GM21717 (cell line): Measurements from ENCODE around the gene HOXC10.

Source experiments
- ATAC-seq: cut with Tn5 transposase; IDR thresholded peaks from one replicate; pipeline ENCODE4 v1.9.1; 2021; ENCODE audit warnings: mild to moderate bottlenecking, moderate library complexity; ENCODE audit not compliant: unreplicated experiment

Gene HOXC10

GRCh38 chr12:54024581-54025305 lies 39.8 kb downstream of the HOXC10 start:
- ATAC-seq = no peak

DNA sequence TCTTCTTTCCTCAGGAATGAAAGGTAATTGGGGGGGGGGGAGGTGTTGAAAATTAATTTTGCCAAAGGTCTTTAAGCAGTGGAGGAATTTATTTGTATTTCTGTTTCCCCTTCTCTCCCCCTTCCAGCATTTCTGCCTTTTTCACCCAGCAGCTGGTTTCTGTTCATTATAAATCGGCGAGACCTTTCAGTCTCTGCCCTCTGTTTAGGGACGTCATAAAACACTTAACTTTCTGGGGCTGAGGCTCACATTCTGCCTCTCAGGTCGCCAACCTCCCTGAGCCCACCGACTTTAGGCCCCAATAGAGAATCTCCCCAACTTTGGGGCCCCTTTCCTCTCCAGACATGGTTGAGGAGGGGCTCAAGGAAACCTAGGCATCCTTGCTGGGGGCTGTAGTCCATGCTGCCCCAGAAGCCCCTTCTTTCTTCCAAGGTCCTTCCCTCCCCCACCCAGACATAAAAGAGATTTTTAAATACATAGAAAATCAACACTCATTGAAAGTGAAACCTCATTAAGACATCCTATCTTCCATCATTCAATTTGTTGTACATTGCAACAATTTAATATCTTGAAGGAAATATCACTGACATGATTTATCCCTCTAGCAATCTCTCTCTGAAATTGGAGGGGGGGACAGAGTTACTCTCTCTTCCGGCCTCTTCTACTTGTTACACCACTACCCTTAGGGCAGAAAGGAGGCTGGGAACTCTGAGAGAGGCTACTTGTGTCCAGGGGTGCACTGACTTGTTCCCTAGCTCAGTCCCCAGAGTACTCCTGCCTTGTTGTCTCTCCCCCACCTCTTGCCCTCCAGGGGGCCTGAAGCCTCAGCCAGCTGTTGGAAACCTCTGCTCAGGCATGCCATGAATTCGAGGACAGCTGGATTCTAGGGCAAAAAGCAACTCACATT lies 40.8 kb downstream of the HOXC10 start:
- ATAC-seq = no peak

- no peak for ATAC-seq
Measured at GRCh38 chr12:54026640-54027441, 41.9 kb downstream of the HOXC10 start.

DNA sequence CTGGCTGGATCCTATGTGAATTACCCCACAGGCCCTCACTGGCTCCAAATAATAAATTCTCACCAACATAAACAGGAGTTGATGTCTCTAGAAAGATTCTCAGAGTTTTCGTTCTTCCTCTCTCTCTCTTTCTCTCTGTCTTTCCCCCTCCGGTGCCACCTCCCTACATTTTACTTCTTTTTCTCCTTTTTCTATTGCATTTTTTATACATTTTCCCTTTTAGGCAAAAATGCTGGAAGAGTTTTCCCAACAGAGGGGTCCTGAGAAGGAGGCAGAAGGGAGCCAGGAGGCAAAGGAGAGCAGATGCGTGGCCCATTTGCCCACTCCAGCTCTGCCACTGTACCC lies 42.5 kb downstream of the HOXC10 start:
- no peak for ATAC-seq

DNA sequence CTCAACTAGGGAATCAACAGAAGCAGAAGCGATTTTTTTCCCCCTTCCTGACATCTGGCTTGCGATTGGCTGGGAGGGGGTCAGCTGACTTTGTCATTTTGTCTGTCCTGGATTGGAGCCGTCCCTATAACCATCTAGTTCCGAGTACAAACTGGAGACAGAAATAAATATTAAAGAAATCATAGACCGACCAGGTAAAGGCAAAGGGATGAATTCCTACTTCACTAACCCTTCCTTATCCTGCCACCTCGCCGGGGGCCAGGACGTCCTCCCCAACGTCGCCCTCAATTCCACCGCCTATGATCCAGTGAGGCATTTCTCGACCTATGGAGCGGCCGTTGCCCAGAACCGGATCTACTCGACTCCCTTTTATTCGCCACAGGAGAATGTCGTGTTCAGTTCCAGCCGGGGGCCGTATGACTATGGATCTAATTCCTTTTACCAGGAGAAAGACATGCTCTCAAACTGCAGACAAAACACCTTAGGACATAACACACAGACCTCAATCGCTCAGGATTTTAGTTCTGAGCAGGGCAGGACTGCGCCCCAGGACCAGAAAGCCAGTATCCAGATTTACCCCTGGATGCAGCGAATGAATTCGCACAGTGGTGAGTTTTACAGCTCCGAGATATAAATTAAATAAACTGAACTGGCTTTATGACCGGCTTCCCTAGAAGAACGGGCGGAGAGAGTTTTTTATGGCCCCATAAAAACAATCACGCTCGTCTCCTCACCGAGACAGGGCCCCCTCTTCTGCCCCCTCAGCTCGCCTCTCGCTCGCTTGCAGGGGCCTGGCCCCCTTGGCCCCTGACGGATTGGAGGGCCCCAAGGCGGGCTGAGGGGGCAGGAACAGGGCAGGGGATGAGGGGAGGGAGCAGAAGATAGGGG lies 43.6 kb downstream of the HOXC10 start, which contains the start of gene HOXC6:
TSS of gene HOXC6 (plus strand) at position 127 of the 888 bp plus-strand sequence. CDS start at position 209, 82 bp downstream.
- ATAC-seq = no peak

DNA sequence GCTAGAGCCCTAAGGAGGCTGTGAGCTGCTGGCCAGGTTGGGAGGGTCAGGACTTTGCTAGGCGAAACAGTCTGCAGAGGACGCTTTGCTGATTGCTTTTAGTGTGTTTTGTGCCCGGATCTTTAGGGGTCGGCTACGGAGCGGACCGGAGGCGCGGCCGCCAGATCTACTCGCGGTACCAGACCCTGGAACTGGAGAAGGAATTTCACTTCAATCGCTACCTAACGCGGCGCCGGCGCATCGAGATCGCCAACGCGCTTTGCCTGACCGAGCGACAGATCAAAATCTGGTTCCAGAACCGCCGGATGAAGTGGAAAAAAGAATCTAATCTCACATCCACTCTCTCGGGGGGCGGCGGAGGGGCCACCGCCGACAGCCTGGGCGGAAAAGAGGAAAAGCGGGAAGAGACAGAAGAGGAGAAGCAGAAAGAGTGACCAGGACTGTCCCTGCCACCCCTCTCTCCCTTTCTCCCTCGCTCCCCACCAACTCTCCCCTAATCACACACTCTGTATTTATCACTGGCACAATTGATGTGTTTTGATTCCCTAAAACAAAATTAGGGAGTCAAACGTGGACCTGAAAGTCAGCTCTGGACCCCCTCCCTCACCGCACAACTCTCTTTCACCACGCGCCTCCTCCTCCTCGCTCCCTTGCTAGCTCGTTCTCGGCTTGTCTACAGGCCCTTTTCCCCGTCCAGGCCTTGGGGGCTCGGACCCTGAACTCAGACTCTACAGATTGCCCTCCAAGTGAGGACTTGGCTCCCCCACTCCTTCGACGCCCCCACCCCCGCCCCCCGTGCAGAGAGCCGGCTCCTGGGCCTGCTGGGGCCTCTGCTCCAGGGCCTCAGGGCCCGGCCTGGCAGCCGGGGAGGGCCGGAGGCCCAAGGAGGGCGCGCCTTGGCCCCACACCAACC lies 44.8 kb downstream of the HOXC10 start:
- ATAC-seq = no peak

- no peak for ATAC-seq
Measured at GRCh38 chr12:54030442-54030801, 45.5 kb downstream of the HOXC10 start.

DNA sequence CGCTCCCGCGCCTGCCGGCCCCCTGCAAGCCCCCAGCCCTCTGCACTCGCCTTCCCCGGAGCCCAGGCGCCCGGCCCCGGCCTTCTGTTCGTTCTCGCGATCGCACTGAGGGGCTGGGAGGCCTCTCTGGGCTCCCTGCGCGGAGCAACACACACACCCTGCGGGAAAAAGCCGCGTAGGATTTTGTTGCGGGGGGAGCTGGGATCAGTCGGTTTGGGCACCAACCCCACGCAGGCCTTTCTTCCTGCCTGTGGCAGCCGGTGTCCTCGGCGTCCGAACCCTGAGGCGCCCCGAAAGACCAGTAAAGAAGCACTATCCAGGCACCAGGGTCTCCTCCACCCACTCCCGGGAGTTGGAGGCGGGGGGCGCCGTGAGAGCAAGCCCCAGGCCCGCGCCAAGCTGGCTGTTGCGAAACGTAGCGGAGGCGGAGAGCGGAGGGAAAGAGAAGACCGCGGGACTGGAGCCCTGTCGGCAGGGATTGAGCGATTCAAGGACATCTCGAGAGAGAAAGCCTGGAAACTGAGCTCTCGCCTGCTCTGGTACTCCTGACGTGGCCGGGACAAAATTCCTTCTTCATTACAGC lies 46.0 kb downstream of the HOXC10 start:
- ATAC-seq = no peak

GRCh38 chr12:54031480-54031879 lies 46.5 kb downstream of the HOXC10 start:
- ATAC-seq = no peak

DNA sequence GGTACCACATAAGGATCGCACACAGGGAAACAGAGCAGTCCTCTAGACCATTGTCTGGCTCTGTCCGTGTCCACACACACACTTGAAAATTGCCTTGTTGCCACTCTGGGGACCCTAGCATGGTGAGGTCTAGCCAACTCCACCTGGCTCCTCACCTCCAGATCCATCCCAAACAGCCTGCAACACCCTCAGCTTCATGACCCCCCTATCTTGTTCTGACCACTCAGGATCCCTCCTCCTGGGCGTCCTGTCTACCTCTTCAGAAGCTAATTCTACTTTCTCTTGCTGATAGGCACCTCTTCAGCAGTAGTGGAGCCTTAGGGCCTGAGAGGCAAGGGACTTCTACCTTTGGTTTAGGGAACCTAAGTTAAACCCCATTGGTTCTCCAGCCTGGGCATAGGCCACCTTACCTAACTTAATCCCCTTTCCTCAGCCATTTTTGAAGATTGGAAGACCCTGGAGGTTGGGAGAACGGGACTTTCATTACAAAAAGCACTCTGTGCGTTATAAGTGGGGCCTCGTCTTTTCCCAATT lies 47.2 kb downstream of the HOXC10 start:
- no peak for ATAC-seq

DNA sequence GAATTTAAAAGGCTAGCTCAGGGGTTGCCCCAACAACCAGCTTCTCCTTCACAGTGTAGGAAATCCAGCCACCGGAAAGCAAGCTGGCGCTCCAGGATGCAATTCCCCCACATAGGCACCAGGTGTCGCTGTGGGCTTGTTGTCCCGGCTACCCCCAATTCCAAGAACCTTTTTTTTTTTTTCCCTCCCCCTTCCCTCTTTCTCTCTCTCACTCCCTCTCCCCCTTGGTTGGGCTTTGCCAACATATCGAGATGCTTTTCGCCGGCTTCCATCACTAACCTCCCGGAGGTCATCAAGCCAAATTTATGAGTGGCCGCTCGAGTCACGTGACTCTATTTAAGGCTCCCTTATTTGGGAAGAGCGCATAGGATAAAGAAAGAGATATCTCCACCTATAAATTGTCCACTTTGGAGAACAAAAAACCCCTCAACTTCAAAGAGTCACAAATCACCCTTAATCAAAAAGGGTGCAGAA lies 47.7 kb downstream of the HOXC10 start, which contains the start of gene HOXC5:
TSS of gene HOXC5 (plus strand) at position 424 of the 474 bp plus-strand sequence. CDS start 73 bp downstream, outside the sequence.
- no peak for ATAC-seq

DNA sequence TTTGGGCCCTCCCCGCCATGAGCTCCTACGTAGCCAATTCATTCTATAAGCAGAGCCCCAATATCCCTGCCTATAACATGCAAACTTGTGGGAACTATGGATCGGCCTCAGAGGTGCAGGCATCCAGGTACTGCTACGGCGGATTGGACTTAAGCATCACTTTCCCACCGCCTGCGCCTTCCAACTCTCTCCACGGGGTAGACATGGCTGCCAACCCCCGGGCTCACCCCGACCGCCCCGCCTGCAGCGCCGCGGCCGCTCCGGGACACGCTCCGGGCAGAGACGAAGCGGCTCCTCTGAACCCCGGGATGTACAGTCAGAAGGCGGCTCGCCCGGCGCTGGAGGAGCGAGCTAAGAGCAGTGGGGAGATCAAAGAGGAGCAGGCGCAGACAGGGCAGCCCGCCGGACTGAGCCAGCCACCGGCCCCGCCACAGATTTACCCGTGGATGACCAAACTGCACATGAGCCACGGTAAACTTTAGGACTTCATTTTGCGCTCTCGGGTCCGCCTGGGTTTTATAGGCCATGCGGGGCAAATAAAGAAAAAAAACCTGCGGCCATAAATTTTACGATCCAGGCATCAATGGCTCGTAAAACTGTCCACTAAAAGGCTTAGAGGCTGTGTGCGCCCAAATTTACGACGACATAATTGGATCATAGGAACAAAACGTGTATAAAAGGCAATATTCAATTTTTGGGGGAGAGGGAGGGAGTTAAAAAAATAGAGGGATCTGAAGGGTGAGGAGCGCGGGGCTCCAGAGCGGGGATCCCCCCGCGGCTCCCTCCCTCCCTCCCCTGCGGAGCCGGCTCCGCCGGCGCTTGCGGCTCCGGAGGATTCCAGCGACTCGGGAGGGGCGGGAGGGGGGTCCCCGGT lies 48.4 kb downstream of the HOXC10 start:
- no peak for ATAC-seq

DNA sequence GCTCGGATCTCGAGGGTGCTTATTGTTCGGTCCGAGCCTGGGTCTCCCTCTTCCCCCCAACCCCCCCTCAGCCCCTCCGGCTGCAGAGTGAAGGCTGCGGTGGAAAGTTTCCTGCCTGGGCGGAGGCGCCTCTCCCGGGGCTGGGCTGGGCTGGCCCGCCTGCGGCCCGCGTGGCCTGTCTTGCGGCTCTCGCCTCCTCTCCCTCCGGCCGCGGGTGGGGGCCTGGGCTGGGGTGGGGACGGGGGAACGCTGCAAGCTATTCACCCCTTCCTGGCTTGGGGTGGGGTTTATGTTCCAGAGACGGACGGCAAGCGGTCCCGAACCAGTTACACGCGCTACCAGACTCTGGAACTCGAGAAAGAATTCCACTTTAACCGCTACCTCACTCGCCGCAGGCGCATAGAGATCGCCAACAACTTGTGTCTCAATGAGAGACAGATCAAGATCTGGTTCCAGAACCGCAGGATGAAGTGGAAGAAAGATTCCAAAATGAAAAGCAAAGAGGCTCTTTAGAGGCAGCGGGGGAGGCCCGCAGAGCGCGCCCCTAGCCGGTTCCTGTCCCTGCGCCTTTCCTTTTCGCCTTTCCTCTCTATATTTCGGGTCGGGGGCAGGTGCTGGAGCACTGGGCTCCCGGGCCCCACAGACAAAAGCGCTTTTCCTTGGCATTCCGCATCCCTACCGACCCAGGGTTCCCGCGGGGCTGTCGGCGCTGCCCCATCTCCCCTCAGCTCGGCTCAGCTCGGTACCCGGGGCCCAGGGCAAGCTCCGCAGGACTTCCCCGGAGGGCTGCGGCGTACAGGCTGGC lies 49.2 kb downstream of the HOXC10 start:
- ATAC-seq = no peak

DNA sequence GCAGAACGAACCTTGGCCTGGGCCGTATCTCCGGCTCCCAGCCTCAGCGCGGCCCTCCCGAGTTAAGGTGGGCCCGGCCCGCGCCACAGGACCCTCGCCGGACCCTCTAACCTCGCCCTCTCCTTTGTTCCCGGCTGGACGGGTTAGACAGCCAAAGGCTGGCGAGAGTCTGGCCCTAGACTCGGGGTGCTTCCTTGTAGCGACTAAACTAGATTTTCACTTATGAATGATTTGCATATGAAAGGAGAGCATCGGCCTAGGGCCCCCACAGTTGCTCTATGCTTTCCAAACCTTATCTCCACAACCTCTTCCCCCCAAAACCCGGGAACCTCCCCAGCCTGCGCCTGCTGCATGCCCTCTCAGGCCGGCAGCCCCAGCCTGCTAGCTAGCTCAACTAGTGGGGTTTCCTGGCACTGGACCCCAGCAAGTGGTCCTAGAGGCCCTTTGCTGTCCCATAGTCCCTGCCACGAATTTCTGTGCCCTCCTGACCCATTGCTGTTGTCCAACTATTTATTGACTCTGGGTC lies 49.9 kb downstream of the HOXC10 start:
- no peak for ATAC-seq

DNA sequence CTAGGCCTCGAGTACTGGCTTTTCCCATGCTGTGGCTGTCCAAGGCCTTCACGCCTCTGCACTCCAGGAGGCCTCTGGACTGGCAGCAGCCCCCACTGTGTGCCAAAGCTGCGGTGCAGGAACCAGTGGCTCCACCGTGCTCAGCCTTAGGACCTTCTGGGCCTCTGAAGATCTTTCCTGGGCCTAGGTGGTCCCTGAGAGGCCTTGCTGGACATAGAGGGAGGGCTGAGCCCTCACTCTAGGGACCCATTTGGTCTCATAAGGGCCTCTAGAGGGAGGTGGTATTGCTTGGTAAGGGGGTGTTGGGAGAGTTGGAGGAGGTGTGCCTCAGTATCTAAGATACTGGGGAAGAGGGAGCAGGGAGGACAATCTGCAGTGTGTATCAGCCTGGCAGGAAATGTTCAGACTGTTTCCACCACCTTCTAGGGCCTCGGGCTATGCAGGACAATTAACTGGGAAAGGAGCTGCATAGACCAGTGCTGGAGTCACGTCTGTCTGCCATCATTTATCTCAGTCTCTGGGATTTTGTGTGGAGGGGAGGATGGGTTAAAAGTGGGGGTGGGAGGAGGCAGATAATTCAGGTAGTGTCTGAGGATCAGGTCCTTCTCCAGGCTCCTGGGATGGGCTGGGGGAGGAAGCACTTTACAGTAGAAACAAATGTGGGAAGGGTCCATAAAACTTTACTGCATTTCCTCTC lies 50.8 kb downstream of the HOXC10 start:
- no peak for ATAC-seq
